ENCODE results near the gene OSBPL9. TPM values are rescaled to one million over a fixed set of nuclear protein-coding genes. Genes with fewer than 3 reads are reported as not detected.

The OSBPL9 gene, protein sequence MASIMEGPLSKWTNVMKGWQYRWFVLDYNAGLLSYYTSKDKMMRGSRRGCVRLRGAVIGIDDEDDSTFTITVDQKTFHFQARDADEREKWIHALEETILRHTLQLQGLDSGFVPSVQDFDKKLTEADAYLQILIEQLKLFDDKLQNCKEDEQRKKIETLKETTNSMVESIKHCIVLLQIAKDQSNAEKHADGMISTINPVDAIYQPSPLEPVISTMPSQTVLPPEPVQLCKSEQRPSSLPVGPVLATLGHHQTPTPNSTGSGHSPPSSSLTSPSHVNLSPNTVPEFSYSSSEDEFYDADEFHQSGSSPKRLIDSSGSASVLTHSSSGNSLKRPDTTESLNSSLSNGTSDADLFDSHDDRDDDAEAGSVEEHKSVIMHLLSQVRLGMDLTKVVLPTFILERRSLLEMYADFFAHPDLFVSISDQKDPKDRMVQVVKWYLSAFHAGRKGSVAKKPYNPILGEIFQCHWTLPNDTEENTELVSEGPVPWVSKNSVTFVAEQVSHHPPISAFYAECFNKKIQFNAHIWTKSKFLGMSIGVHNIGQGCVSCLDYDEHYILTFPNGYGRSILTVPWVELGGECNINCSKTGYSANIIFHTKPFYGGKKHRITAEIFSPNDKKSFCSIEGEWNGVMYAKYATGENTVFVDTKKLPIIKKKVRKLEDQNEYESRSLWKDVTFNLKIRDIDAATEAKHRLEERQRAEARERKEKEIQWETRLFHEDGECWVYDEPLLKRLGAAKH
- 83.4 and 93.6 TPM in 2 replicates for total RNA-seq

DNA sequence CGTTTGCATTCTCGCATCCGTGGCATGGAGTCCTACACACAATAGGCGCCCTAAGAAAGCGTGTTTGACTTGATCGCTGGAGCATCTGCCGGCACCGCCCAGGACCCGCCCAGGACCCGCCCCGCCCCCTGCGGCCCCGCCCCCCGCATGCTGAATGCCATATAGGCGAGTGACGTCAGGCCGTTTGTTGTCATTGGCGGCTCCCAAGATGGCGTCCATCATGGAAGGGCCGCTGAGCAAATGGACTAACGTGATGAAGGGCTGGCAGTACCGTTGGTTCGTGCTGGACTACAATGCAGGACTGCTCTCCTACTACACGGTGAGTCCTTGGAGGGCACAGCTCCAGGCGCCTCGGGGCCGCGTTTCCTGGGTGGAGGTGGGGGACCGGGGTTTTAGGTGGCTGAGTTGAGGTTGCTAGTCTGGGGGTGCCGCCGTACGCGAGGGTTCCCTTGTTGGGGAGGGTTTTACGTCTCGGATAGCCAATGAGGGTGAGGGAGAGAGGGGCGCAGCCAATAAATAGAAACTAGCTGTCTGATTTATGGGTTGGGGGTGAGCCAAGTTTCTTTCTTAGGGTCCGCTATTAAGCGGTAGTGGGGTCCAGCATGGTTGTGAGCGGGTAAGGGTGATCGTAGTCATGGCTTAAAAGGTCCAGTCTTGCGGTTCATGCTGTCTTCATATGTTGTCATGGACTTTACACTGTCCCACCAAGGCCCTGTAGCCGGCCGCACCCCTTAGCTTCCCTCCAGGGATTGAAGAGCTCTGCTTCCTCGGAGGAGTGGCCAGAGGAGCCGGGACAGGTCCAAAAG, at the start of gene OSBPL9:
OSBPL9 (plus strand) TSS at position 190 of the 806 bp plus-strand sequence; CDS start at position 209, 19 bp downstream.
- DNase-seq (ENCODE audit: low read depth in 2 of 2): peak; percentile 83 to 93

DNA sequence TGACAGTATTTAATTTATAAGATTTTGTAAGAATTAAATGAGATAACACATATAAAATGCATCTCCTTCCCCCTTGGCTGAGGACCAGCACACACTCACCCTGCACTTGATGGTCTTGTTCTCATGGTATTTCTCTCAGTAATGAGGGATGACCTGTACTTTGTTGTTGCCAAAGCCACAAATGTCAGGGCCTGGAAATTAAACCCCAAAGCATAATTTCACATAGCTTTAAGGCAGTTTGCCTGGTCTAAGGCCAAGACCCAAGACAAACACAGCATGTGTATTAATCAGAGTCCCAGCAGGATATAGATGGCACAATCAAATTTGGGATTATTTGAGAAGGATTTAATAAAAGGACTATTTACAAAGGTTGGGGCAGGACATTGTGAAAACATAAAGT, 49.2 kb upstream of the OSBPL9 start:
- peak in 1 of 2 donors; percentile 32 for DNase-seq (ENCODE audit: low read depth in 2 of 2)

DNA sequence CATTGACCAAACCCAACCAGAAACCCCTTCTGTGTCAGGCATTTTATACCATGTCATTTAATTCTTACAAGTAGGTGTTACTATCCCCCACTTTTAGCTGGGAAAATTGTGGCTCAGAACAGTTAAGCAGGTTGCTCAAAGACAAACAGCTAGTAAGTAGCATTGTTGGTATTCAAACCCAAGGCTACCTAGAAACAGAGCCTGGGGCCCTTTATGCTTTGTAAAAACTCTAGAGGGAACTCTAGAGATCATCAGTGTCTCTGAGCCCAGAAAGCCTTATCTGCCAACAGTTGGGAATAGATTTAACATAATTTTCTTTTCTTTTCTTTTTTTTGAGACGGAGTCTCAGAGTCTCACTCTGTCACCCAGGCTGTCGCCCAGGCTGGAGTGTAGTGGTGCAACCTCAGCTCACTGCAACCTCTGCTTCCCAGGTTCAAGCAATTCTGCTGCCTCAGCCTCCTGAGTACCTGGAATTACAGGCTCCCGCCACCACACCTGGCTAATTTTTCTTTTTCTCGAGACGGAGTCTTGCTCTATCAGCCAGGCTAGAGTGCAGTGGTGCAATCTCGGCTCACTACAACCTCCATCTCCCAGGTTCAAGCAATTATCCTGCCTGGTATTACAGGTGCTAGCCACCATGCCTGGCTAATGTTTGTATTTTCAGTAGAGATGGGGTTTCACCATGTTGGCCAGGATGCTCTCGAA, 48.5 kb upstream of the OSBPL9 start:
- DNase-seq (ENCODE audit: low read depth in 2 of 2): no peak

- peak; percentile 76 to 80 for DNase-seq (ENCODE audit: low read depth in 2 of 2)
Observed at GRCh38 chr1:51569284-51570062, 47.4 kb upstream of the OSBPL9 start.

- DNase-seq (ENCODE audit: low read depth in 2 of 2): no peak
Observed at GRCh38 chr1:51570063-51570710, 46.7 kb upstream of the OSBPL9 start.

- no peak for DNase-seq (ENCODE audit: low read depth in 2 of 2)
Observed at GRCh38 chr1:51572365-51572764, 44.5 kb upstream of the OSBPL9 start.

DNA sequence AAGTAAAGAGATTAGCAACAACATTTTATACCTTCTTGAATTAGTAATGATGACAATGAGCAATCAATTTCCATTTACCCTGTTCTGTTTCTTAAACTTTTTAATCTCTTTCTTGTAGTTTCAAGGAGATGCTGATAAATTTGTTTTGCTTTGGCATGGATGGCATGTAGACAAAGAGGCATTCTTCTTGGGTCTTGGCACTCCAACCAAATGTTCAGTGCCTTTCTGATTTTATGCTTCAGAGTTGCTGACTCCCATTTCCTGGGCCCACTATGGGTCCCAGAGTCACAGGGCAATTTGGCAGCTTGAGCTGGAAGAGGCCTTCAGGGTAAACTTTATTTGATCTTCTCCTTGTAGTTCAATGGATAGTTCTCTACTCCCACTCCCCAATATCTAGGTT, 42.1 kb upstream of the OSBPL9 start:
- DNase-seq (ENCODE audit: low read depth in 2 of 2): no peak

- DNase-seq (ENCODE audit: low read depth in 2 of 2): peak in 1 of 2 donors; percentile 68
Observed at GRCh38 chr1:51575406-51576084, 41.3 kb upstream of the OSBPL9 start.

DNA sequence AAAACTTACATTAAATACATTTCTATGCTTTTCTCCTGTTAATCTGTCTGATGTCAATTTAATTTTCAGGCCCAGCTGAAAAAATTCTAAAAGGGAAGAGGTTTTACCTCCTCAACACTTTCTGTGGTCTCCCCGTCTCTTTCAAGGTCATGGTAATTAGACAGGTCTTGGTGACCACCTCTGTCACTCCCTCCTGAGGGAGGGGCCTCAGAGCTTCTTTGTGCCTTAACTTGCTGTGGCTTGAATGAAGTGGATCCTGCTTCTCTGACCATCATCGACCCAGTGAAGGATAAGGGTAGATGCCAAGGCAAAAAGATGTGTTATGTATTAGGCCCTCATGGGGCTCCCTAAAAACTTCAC, 40.8 kb upstream of the OSBPL9 start:
- DNase-seq (ENCODE audit: low read depth in 2 of 2): no peak

DNA sequence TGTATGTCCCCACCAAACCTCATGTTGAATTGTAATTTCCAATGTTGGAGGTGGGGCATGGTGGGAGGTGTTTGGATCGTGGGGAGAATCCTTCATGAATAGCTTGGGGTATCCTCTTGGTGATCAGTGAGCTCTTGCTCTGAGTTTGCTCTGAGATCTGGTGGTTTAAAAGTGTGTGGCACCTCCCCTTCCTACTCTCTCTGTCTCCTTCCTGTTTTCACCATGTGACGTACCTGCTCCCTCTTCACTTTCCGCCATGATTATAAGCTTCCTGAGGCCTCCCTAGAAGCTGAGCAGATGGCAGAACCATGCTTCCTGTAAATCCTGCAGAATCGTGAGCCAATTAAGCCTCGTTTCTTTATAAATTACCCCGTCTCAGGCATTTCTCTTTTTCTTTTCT, 40.0 kb upstream of the OSBPL9 start:
- DNase-seq (ENCODE audit: low read depth in 2 of 2): no peak

DNA sequence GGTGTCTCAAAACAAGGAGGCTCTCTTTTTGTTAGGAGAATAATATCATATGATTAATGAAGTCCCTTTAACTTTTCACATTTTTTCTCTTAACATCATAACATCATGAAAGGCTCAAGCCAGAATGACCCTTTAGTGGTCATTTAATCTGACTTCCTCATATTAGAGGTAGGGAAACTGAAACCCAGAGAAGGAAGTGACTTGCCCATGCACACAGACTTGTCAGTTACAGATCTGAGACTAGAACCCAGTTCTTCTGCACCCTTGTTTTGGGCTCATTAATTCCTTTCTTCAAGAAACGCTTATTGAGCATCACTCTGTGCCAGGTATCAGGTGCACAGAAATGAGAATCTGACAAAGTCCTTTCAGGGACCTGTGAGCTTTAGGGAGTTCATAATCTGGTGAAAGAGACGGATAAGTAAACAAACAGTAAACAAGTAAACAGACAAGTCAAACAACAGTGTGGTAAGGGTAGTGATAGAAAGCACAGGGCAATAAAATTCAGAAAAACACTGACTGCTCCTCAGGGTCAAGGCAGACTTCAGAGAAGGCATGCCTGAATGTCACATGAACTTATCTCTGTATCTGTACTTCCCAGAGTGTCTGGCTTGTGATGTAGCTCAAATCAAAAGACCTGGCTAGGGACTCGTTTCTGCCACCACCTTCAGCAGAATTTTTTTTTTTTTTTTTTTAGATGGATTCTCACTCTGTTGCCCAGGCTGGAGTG, 38.3 kb upstream of the OSBPL9 start:
- DNase-seq (ENCODE audit: low read depth in 2 of 2): no peak

DNA sequence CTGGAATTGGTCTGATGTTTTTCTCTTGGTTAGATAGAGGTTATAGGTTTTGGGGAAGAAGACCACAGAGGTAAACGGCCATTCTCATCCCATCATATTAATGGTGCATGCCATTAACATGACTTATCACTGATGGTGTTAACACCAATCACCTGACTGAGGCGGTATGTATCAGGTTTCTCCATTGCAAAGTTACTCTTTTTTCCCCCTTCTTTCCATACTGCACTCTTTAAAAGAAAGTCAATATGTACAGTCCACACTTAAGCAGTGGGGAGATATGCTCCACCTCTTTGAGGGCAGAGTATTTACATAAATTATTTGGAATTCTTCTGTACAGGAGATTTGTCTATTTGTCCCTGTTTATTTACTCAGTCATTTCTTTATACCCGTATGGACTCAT, 35.7 kb upstream of the OSBPL9 start:
- no peak for DNase-seq (ENCODE audit: low read depth in 2 of 2)

DNA sequence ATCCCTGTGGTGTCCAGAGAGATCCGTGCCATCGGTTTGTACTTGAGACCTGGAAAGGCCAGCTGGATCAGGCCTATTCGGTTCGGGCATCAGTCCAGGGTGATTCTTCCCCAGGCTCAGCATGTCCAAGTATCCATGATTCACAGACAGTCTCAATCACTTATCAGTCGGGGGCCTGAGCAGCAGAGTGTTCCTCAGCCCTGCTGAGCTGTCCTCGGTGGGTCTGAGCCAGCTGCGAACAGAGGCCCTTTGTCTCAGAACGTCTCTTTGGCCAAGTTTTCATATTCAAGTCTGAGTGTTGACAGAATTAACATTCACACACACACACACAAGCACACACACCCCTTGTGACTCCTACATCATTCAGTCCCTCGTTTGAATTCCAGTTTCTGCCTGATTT, 33.4 kb upstream of the OSBPL9 start:
- DNase-seq (ENCODE audit: low read depth in 2 of 2): no peak

- DNase-seq (ENCODE audit: low read depth in 2 of 2): no peak
Observed at GRCh38 chr1:51584021-51584420, 32.9 kb upstream of the OSBPL9 start.

- no peak for DNase-seq (ENCODE audit: low read depth in 2 of 2)
Observed at GRCh38 chr1:51592711-51593110, 24.2 kb upstream of the OSBPL9 start.

DNA sequence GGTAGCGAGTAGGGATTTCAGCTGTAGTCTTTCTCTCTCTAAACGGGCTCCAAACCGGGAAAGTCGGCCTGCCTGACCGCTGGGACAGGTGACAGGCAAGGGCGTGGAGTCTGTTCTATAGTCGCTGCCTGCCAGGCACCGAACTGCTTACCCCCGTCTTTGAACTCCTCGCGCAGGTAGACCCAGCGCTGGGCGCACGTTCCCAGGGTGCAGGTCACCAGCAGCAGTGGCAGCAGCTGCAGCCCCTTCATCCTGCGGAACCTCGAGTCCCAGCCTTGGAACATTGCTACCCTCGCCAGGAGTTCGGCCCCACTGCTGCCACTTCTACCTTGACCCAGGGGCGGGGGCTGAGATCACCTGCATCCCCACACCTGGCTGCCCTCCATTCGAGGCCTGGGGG, 22.2 kb upstream of the OSBPL9 start:
- DNase-seq (ENCODE audit: low read depth in 2 of 2): no peak

- DNase-seq (ENCODE audit: low read depth in 2 of 2): no peak
Observed at GRCh38 chr1:51600529-51600928, 16.4 kb upstream of the OSBPL9 start.

- DNase-seq (ENCODE audit: low read depth in 2 of 2): no peak
Observed at GRCh38 chr1:51600965-51601364, 15.9 kb upstream of the OSBPL9 start.

All from dermis microvascular lymphatic vessel endothelial cell (primary cell).